Activated CD4-positive, alpha-beta T cell treated with anti-CD3 and anti-CD28 coated beads, Interleukin-2, amount 10 ng/mL, durations not matched to agents 7 days and 5 days (primary cell): Measurements from ENCODE around the gene ARID5B. TPM values are rescaled to one million over a fixed set of nuclear protein-coding genes. Genes with fewer than 3 reads are reported as not detected.

ENCODE experiments used
- CTCF ChIA-PET: fragments of 350-600 bp; sonication (Branson Sonifier 250); formaldehyde crosslinking; loops from one replicate; lab custom pipeline; 2021; ENCODE audit warnings: antibody characterized with exemption; lab: Charles Lee
- POLR2A ChIA-PET: fragments of 350-600 bp; sonication (Branson Sonifier 250); formaldehyde crosslinking; loops from one replicate; lab custom pipeline; 2021; ENCODE audit warnings: antibody characterized with exemption; lab: Charles Lee
- DNase-seq: peaks from one replicate; pipeline ENCODE4 v3.0.0-alpha.2; 2020
- H3K27ac Mint-ChIP-seq: one replicate; pipeline ENCODE4 v1.8.0; 2021; ENCODE audit warnings: mild to moderate bottlenecking, moderate library complexity, mixed read lengths
- H3K27me3 Mint-ChIP-seq: one replicate; pipeline ENCODE4 v1.8.0; 2021; ENCODE audit warnings: mixed read lengths
- H3K36me3 Mint-ChIP-seq: one replicate; pipeline ENCODE4 v1.8.0; 2021; ENCODE audit warnings: low read depth, mixed read lengths
- H3K4me1 Mint-ChIP-seq: one replicate; pipeline ENCODE4 v1.8.0; 2021; ENCODE audit warnings: mixed read lengths
- H3K4me3 Mint-ChIP-seq: one replicate; pipeline ENCODE4 v1.8.0; 2021; ENCODE audit warnings: mild to moderate bottlenecking, moderate library complexity, mixed read lengths
- H3K9me3 Mint-ChIP-seq: one replicate; pipeline ENCODE4 v1.8.0; 2021; ENCODE audit warnings: mixed read lengths
- total RNA-seq, 2 experiments: library from RNA; stranded (reverse); gene quantifications; one replicate each; pipeline ENCODE4 v1.2.3, GENCODE V29; 2021

ARID5B gene
- total RNA-seq, 2 experiments from 2014 or later: 41.2 to 42.9 TPM

DNA sequence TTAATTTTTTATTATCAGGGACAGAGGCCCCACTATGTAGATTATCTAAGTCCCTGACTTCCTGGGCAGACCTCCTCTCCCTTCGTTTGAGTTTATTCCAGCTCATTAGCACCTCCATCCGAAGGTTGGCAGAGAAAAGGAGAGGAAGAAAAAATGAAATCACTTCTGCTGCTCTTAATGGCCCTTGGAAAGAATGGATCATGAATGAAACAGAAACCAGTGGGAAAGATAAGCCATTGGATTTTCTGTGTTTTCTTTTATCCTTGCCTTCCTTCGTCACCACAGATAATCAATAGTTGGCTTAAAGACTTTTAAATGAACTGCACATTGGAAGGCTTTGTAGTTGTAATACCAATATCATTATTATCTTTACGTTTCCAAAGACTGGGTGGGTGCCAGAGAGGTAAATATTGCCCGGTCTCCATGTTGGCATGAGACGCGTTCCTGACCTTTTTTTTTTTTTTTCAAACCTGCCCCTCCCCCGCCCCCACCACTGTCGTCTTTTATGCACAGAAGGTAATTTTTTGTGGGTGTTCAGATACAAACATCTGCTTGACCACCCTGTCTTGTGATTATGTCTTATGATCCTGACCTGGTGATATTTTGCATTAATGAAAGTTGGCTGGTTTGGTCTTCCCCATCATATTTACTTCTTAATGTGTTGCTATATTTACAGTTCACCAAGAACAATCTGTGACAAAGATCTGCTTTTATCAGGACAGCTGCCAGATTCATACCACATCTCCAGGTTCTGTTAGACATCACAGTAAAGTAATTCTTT is 116.8 kb downstream of the ARID5B start:
- H3K27ac Mint-ChIP-seq: no peak overlapping the region
- DNase-seq: no peak
- H3K4me3 Mint-ChIP-seq: no peak overlapping the region
- no peaks in the 10 kb centered on the region for H3K27me3 Mint-ChIP-seq
- POLR2A ChIA-PET: no interaction called here
- peaks cover 63% of the 10 kb centered on the region for H3K36me3 Mint-ChIP-seq
- H3K4me1 Mint-ChIP-seq: peaks cover 67% of the 10 kb centered on the region
- peaks cover 12% of the 10 kb centered on the region for H3K9me3 Mint-ChIP-seq
- CTCF ChIA-PET: interaction anchor here (15.2 kb wide), 1 partner anchor 23 kb away, joined by 164 read pairs; no protein-coding TSS in a partner anchor

DNA sequence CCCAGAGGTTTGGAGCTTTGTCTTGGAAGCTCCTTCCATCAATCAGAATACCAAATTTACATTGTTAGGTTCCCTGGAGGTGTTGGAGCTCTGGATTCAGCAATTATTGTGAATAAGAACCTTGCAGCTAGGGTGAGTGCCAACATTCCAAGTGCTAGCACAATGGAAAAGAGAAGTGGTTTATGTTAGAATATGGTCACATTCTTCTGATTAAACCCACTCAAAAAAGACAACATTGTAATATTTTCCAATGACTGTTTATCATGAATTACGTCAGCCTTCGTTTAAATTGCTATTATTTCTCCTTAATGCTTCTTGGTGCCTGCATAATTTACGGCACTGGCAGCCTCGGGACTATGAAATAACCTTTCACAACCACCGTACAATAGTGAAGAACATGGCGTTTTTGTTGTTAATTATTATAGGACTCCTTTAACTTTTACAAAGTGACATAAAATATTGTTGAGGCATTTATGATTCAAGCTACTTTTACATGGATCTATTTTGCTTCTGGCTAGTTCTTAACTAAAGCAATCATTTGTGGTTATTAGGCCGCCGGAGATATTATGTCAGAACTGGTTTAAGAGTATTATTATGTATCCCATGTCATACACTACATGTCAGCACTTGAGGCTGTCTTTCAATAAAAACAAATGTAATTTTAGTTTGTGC is 117.7 kb downstream of the ARID5B start:
- no peak for DNase-seq
- peaks cover 62% of the 10 kb centered on the region for H3K36me3 Mint-ChIP-seq
- peaks cover 67% of the 10 kb centered on the region for H3K4me1 Mint-ChIP-seq
- peaks cover 11% of the 10 kb centered on the region for H3K9me3 Mint-ChIP-seq
- H3K4me3 Mint-ChIP-seq: no peak overlapping the region
- peak overlapping the region; percentile 2 for H3K27ac Mint-ChIP-seq
- H3K27me3 Mint-ChIP-seq: no peaks in the 10 kb centered on the region
- POLR2A ChIA-PET: interaction anchor here (0.6 kb wide), 1 partner anchor 30 kb away, joined by 3 read pairs; no protein-coding TSS in a partner anchor
- CTCF ChIA-PET: interaction anchor here (1.0 to 15.2 kb wide), 3 partner anchors 11 to 226 kb away, joined by 3 to 164 read pairs (median 3); no protein-coding TSS in a partner anchor

DNA sequence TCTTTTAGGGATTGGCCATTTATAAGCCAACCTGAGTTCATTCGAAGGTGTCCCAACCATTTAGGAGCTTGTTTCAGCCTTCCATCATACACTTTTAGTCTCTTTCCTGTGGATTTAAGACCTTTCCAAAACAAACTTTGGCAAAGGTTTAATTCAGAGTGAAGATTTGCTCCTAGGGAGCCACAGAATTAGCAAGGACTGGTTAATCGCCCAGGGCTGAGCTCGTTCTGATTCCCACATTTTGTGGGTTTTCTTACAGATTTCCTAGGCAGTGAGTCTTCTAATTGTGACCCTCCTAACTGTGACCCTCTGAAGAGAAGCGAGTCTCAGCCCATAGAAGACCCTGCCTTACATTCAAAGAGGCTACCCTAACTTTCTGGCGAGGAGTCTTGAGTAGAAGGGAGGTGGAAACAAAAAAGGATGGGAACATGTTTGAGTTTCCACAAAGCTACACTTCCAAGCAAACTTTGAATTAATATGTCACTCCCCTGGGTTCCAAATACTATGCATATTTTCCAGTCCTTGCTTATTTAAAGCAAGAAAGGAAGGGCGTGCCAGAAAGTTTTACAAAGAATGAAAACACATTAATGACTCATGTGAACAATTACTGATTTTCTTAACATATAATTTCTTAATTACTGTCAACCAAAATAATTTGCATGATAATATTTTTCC is 118.3 kb downstream of the ARID5B start:
- H3K27me3 Mint-ChIP-seq: no peaks in the 10 kb centered on the region
- ChIA-PET POLR2A (no interaction called here), CTCF (interaction anchor here (1.0 to 15.2 kb wide), 4 partner anchors 12 to 225 kb away, joined by 3 to 164 read pairs (median 3); no protein-coding TSS in a partner anchor)
- H3K9me3 Mint-ChIP-seq: peaks cover 11% of the 10 kb centered on the region
- no peak overlapping the region for H3K4me3 Mint-ChIP-seq
- no peak overlapping the region for H3K27ac Mint-ChIP-seq
- peaks cover 64% of the 10 kb centered on the region for H3K36me3 Mint-ChIP-seq
- no peak for DNase-seq
- H3K4me1 Mint-ChIP-seq: peaks cover 72% of the 10 kb centered on the region

- Mint-ChIP-seq H3K27ac (no peak overlapping the region), H3K4me1 (peaks cover 76% of the 10 kb centered on the region)
Observed at GRCh38 chr10:62021128-62021665, 119.7 kb downstream of the ARID5B start.

DNA sequence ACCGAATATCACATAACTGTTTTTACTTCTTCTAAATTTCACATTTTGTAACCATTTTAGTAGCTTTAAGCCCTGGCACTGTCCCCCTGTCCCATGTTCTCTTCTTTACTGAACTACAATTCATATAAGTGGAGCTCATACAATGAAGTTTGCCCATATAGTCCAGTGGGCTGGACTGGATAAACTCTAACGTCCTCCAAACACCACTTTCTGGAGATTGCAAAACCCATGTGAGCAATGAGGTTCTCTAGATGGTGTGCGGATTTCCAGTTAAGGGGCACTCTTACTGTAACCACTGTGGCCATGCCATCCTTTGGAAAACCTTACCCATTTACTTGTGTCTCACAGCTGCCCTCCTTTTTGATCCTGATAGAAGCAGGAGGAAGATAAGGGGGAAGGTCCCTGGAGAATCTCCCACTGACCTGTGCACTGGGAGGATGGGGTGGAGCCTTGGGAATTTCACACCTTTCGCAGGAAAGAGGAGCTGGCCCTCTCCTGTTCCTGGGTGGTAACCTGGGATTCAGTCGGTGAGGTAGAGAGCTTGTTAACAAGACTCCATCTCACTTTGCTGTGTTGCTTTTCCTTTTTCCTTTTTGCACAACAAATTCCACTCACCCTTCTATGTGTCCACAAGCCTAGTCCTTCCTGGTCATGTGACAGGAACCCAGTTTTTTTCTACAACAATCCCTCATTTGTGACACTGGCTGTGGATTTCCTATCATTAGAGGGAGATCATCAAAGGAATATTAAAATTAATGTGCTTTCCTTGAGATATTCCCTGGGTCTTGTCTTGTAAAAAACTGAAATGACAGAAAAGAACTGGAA is 120.7 kb downstream of the ARID5B start:
- POLR2A ChIA-PET: no interaction called here
- peaks cover 73% of the 10 kb centered on the region for H3K36me3 Mint-ChIP-seq
- CTCF ChIA-PET: interaction anchor here (1.1 to 15.2 kb wide), 7 partner anchors 8 to 223 kb away, joined by 3 to 164 read pairs (median 4); no protein-coding TSS in a partner anchor
- no peak overlapping the region for H3K27ac Mint-ChIP-seq
- no peak overlapping the region for H3K4me3 Mint-ChIP-seq
- peaks cover 74% of the 10 kb centered on the region for H3K4me1 Mint-ChIP-seq
- peaks cover 11% of the 10 kb centered on the region for H3K9me3 Mint-ChIP-seq
- no peak for DNase-seq
- no peaks in the 10 kb centered on the region for H3K27me3 Mint-ChIP-seq

More at GRCh38 chr10:62021128-62021665, 119.7 kb downstream of the ARID5B start:
- H3K27me3 Mint-ChIP-seq: no peaks in the 10 kb centered on the region
- no peak overlapping the region for H3K4me3 Mint-ChIP-seq
- peaks cover 11% of the 10 kb centered on the region for H3K9me3 Mint-ChIP-seq
- no peak for DNase-seq
- peaks cover 71% of the 10 kb centered on the region for H3K36me3 Mint-ChIP-seq
- ChIA-PET CTCF (interaction anchor here (1.1 to 15.2 kb wide), 9 partner anchors 9 to 224 kb away, joined by 3 to 164 read pairs (median 4); no protein-coding TSS in a partner anchor), POLR2A (interaction anchor here (0.6 kb wide), 1 partner anchor 45 kb away, joined by 4 read pairs; no protein-coding TSS in a partner anchor)

GRCh38 chr10:62022830-62023229 is 121.3 kb downstream of the ARID5B start:
- POLR2A ChIA-PET: interaction anchor here (0.6 kb wide), 1 partner anchor 116 kb away, joined by 7 read pairs; no protein-coding TSS in a partner anchor
- H3K9me3 Mint-ChIP-seq: peaks cover 11% of the 10 kb centered on the region

GRCh38 chr10:62023329-62023728 is 121.8 kb downstream of the ARID5B start:
- Mint-ChIP-seq H3K36me3 (peaks cover 74% of the 10 kb centered on the region), H3K27ac (no peak overlapping the region), H3K4me3 (no peak overlapping the region), H3K27me3 (no peaks in the 10 kb centered on the region), H3K4me1 (peaks cover 76% of the 10 kb centered on the region), H3K9me3 (peaks cover 11% of the 10 kb centered on the region)
- ChIA-PET POLR2A (interaction anchor here (0.6 kb wide), 1 partner anchor 117 kb away, joined by 7 read pairs; no protein-coding TSS in a partner anchor), CTCF (interaction anchor here (1.2 to 15.2 kb wide), 3 partner anchors 18 to 127 kb away, joined by 3 to 164 read pairs (median 4); no protein-coding TSS in a partner anchor)
- no peak for DNase-seq

More at GRCh38 chr10:62022830-62023229, 121.3 kb downstream of the ARID5B start:
- CTCF ChIA-PET: interaction anchor here (1.2 to 15.2 kb wide), 4 partner anchors 8 to 126 kb away, joined by 3 to 164 read pairs (median 8); no protein-coding TSS in a partner anchor
- Mint-ChIP-seq H3K4me1 (peaks cover 75% of the 10 kb centered on the region), H3K27me3 (no peaks in the 10 kb centered on the region), H3K27ac (no peak overlapping the region), H3K4me3 (no peak overlapping the region), H3K36me3 (peaks cover 73% of the 10 kb centered on the region)
- no peak for DNase-seq

GRCh38 chr10:62024026-62024701 is 122.7 kb downstream of the ARID5B start:
- H3K27ac Mint-ChIP-seq: no peak overlapping the region
- H3K4me3 Mint-ChIP-seq: no peak overlapping the region
- DNase-seq: no peak
- peaks cover 9% of the 10 kb centered on the region for H3K9me3 Mint-ChIP-seq
- H3K36me3 Mint-ChIP-seq: peaks cover 71% of the 10 kb centered on the region
- ChIA-PET CTCF (interaction anchor here (1.1 to 15.2 kb wide), 4 partner anchors 13 to 127 kb away, joined by 3 to 164 read pairs (median 4); no protein-coding TSS in a partner anchor), POLR2A (no interaction called here)
- peaks cover 72% of the 10 kb centered on the region for H3K4me1 Mint-ChIP-seq
- H3K27me3 Mint-ChIP-seq: no peaks in the 10 kb centered on the region

DNA sequence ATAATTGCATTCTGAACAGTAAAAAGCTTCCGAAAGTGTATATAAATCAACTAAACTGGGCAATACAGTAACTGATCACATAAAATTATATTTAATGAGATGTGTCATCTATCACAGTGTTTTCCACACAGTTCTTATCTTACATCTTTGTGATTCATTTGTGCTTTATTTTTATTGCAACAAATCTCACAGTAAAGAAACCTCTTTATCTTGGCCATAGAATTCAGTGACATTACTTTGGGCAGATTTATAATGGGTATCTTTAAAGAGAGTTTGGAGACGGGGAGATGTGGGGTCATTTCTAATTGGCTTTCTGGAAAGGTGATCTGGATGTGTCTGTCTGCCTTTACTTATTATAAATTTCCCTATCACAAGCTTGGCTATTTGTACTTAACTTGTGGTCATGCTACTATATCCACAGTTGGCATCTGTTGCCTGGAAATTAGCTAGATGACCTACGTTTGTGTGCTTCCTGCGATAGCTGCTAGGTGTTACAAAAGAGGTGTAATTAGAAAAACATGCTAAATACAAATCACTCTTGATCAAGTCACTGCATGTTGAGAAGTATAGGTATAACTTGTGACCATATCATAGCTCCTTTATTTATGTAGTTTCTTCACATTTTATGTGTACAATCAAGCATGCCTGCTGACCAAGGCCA is 123.8 kb downstream of the ARID5B start:
- Mint-ChIP-seq H3K4me3 (no peak overlapping the region), H3K27ac (no peak overlapping the region), H3K27me3 (no peaks in the 10 kb centered on the region), H3K4me1 (peaks cover 70% of the 10 kb centered on the region), H3K9me3 (peaks cover 9% of the 10 kb centered on the region), H3K36me3 (peaks cover 77% of the 10 kb centered on the region)
- ChIA-PET POLR2A (no interaction called here), CTCF (interaction anchor here (0.6 to 15.2 kb wide), 7 partner anchors 14 to 220 kb away, joined by 3 to 164 read pairs (median 3); no protein-coding TSS in a partner anchor)
- no peak for DNase-seq
